ENCODE data around the gene OR5W2.

The OR5W2 gene

DNA sequence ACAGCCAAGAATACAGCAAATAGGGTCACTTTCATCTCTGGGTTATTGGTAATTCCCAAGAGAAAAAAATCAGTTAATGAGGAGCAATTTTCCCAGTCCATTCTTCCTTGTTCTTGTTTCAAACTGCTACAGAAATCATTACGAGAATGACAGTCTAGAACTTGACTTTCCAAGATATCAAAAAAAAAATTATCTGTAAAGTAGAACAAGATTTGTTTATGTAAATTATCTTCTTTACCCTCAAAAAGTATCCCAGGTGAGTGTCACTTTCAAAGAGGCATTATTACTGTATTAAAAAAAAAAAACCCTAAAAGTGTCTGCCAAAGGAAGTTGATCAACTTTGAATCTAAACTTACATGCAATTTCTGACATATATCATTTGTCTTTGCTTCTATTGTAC is at the start of gene OR5W2:
TSS of gene OR5W2 (minus strand) at position 101 of the 400 bp plus-strand sequence. CDS start at position 101, 0 bp downstream.
- H3K27ac ChIP-seq: no peak within 1 kb of the TSS
- H3K4me1 ChIP-seq (ENCODE audit: control insufficient read depth in 1 of 2, insufficient read depth in 1 of 2, low read depth in 1 of 2, low read length in 1 of 2): no peaks in the 10 kb centered on the region
- no peaks in the 10 kb centered on the region for H3K36me3 ChIP-seq
- H3K27me3 ChIP-seq: no peaks in the 10 kb centered on the region
- no peaks in the 10 kb centered on the region for H3K9me3 ChIP-seq
- TF ChIP-seq, protein P1, sequence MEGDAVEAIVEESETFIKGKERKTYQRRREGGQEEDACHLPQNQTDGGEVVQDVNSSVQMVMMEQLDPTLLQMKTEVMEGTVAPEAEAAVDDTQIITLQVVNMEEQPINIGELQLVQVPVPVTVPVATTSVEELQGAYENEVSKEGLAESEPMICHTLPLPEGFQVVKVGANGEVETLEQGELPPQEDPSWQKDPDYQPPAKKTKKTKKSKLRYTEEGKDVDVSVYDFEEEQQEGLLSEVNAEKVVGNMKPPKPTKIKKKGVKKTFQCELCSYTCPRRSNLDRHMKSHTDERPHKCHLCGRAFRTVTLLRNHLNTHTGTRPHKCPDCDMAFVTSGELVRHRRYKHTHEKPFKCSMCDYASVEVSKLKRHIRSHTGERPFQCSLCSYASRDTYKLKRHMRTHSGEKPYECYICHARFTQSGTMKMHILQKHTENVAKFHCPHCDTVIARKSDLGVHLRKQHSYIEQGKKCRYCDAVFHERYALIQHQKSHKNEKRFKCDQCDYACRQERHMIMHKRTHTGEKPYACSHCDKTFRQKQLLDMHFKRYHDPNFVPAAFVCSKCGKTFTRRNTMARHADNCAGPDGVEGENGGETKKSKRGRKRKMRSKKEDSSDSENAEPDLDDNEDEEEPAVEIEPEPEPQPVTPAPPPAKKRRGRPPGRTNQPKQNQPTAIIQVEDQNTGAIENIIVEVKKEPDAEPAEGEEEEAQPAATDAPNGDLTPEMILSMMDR (IDR thresholded peaks at IDR 0.05): no peak
- no peak within 1 kb of the TSS for H3K4me3 ChIP-seq (ENCODE audit: low read depth in 1 of 2, low read length in 1 of 2)

DNA sequence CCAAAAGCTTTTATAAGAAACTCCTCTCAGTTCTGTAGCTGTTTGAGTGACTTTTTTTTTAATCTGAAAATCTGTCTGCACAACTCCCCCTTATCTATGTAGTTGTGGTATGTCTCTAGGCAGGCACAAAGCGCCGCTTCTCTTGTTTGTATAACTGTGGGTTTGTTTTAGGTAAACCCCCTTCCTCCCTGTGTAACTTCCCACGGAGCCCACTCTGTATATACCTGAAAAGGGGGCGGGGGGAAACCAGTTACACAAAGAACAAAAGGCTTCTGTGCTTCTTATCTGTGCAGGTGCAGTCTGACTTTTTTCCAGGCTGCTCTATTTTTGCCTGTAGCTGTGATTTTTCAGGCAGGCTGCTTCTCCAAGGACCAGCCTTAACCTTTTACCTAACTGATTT is 42.1 kb upstream of the OR5W2 start:
- TF ChIP-seq, protein P1 (IDR thresholded peaks at IDR 0.05): no peak
- H3K36me3 ChIP-seq: no peaks in the 10 kb centered on the region
- no peaks in the 10 kb centered on the region for H3K4me1 ChIP-seq (ENCODE audit: control insufficient read depth in 1 of 2, insufficient read depth in 1 of 2, low read depth in 1 of 2, low read length in 1 of 2)
- H3K27ac ChIP-seq: no peak overlapping the region
- no peaks in the 10 kb centered on the region for H3K9me3 ChIP-seq
- no peak overlapping the region for H3K4me3 ChIP-seq (ENCODE audit: low read depth in 1 of 2, low read length in 1 of 2)
- no peaks in the 10 kb centered on the region for H3K27me3 ChIP-seq

DNA sequence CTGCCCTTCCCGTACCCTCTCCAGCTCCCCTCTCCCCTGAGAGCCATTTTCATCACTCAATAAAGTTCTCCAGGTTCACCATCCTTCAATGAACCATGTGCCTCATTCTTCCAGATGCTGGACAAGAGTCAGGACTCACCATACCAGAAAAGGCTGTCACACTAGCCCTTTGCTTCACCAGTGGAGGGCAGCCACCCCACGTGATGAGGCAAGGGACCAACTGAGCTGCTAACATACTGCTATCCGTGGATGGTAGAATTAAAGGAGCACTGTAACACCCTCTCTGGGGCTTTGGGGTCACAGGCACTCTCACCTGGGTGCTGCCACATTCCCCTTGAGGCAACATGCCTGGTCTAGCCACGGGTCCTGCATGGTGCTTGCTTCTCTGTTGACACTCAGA is 34.9 kb upstream of the OR5W2 start:
- TF ChIP-seq, protein P1 (IDR thresholded peaks at IDR 0.05): no peak
- no peak overlapping the region for H3K27ac ChIP-seq
- no peak overlapping the region for H3K4me3 ChIP-seq (ENCODE audit: low read depth in 1 of 2, low read length in 1 of 2)
- no peaks in the 10 kb centered on the region for H3K36me3 ChIP-seq
- no peaks in the 10 kb centered on the region for H3K9me3 ChIP-seq
- no peaks in the 10 kb centered on the region for H3K4me1 ChIP-seq (ENCODE audit: control insufficient read depth in 1 of 2, insufficient read depth in 1 of 2, low read depth in 1 of 2, low read length in 1 of 2)
- H3K27me3 ChIP-seq: no peaks in the 10 kb centered on the region

DNA sequence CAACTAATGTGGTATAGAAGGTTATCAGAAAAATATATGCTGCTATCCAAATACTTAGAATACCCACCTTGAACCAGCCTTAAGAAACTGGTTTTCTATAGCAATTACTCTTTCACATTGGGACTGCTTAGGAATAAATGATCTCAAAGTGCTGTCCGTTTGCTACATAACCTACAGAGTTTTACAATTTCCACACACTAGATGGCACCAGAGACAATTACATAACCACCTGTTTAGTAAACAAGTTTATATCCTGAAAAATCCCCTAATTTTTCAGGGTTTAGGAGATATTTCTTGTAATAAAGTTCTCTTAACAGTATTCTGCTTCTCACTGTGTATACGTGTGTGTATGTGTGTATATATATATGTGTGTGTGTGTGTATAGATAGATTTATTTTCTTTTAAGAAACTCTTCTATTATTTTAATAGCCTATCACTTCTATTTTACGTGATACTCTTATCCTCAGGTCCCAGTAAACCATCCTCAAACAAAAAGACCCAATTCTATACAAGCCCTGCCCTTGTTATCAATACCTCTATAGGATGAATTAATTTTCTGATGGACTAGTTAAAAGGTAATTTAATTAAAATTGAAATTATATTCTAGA is 28.5 kb upstream of the OR5W2 start:
- no peaks in the 10 kb centered on the region for H3K27me3 ChIP-seq
- no peaks in the 10 kb centered on the region for H3K4me1 ChIP-seq (ENCODE audit: control insufficient read depth in 1 of 2, insufficient read depth in 1 of 2, low read depth in 1 of 2, low read length in 1 of 2)
- TF ChIP-seq, protein P1 (IDR thresholded peaks at IDR 0.05): no peak

DNA sequence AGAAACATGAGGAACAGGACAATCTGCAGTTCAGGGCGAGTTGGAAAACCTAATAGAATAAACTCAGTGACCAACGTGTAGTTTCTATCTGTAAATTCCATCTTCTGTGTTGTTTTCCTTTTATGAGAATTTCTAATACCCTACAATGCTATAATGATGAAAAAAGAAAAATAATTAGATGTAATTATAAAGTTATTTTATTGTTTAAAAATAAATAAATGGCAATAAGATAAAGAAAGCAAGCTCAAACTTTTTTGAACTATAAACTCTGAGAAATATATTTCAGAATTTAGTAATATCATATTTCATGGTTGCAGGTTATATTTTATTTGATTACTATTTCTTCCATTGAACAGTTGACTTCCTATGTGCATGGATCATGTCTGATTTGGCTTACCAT is 21.9 kb upstream of the OR5W2 start, which contains the start of gene OR5I1:
TSS of gene OR5I1 (minus strand) at position 101 of the 400 bp plus-strand sequence. CDS start at position 101, 0 bp downstream.
- Histone ChIP-seq H3K27ac (no peak within 1 kb of the TSS), H3K27me3 (no peaks in the 10 kb centered on the region)
- TF ChIP-seq, protein P1 (IDR thresholded peaks at IDR 0.05): no peak

More for the DNA sequence above, 28.5 kb upstream of the OR5W2 start:
- Histone ChIP-seq H3K9me3 (no peaks in the 10 kb centered on the region), H3K27ac (no peak overlapping the region), H3K36me3 (no peaks in the 10 kb centered on the region), H3K4me3 (ENCODE audit: low read depth in 1 of 2, low read length in 1 of 2) (no peak overlapping the region)

More for the DNA sequence above, 21.9 kb upstream of the OR5W2 start, which contains the start of gene OR5I1:
- no peak within 1 kb of the TSS for H3K4me3 ChIP-seq (ENCODE audit: low read depth in 1 of 2, low read length in 1 of 2)
- H3K36me3 ChIP-seq: no peaks in the 10 kb centered on the region
- H3K9me3 ChIP-seq: no peaks in the 10 kb centered on the region
- H3K4me1 ChIP-seq (ENCODE audit: control insufficient read depth in 1 of 2, insufficient read depth in 1 of 2, low read depth in 1 of 2, low read length in 1 of 2): no peaks in the 10 kb centered on the region

Data from neutrophil (primary cell).